Spleen (tissue), 7 donors: Measurements from ENCODE around the gene GALNT17.

Experiments
- CTCF ChIP-seq, 11 experiments: fragments of 200-600 bp in 7 of 11; fragments of 450-650 bp in 4 of 11; sonication (generic) in 4 of 11; IDR thresholded peaks in 8 of 11; conservative IDR thresholded peaks in 3 of 11; 1 replicate in 7 of 11; 2 replicates in 4 of 11; pipeline versions ENCODE4 v1.4.0 to v1.8.0; 2016 to 2021; ENCODE audit warnings: antibody characterized with exemption in 11 of 11, inconsistent platforms in 4 of 11, mild to moderate bottlenecking in 1 of 11
- POLR2A ChIP-seq, 3 donors: fragments of 450-650 bp; IDR thresholded peaks; one replicate each; pipeline ENCODE4 v1.5.1; 2017; ENCODE audit warnings: antibody characterized with exemption in 3 of 3, mild to moderate bottlenecking in 1 of 3
- POLR2AphosphoS5 ChIP-seq, 3 donors: sonication (generic); formaldehyde crosslinking; IDR thresholded peaks; one replicate each; pipeline ENCODE4 v1.5.1; 2017; ENCODE audit warnings: antibody characterized with exemption in 3 of 3
- donor health status: DM: no; HTN: no; CAD: no; lungs with moderate emphysema.
- donor health status: DM: no; HTN: no; CAD: no.
- donor health status: DM: no; HTN: no; CAD: no.

DNA sequence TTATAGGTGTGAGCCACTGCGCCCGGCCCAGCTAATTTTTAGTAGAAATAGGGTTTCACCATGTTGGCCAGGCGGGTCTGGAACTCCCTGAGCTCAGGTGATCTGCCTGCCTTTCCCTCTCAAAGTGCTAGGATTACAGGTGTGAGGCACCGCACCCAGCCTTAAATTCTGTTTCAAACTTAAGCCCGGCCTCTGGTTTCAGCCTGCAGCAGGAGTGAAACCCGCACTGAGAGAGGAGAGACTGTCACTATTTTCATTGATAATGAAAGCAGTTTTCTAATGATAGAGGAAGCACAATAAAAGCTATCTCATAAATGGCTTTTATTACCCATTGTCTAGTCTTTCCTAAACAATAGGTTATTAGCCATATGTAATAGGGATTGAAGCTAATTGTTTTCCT lies 415.5 kb downstream of the GALNT17 start:
- no peak for TF ChIP-seq CTCF (IDR thresholded peaks at IDR 0.05 in 8 of 11, conservative IDR thresholded peaks at IDR 0.05 in 3 of 11)
- TF ChIP-seq POLR2AphosphoS5 (IDR thresholded peaks at IDR 0.05): no peak
- no peak for TF ChIP-seq POLR2A (IDR thresholded peaks at IDR 0.05)
